Liver (tissue), 9 donors: ENCODE data around the gene PTPRN2. TPM values are rescaled to one million over a fixed set of nuclear protein-coding genes. Genes with fewer than 3 reads are reported as not detected.

ENCODE experiments used
- DNase-seq: peaks from one replicate; pipeline ENCODE4 v3.0.0-alpha.2; 2017; ENCODE audit warnings: low spot score
- H3K27ac ChIP-seq, 2 donors: one replicate each; pipeline ENCODE4 v1.7.0; 2013; ENCODE audit warnings: inconsistent platforms in 2 of 2, low read length in 2 of 2, control low read depth in 1 of 2, low read depth in 1 of 2, mild to moderate bottlenecking in 1 of 2
- H3K27me3 ChIP-seq, 4 donors: one replicate each; pipeline versions ENCODE4 v1.6.1 to v1.7.0; 2013; ENCODE audit warnings: low read length in 3 of 4, inconsistent platforms in 1 of 4, mild to moderate bottlenecking in 1 of 4, moderate library complexity in 1 of 4; ENCODE audit not compliant: control insufficient read depth in 4 of 4, insufficient read depth in 4 of 4
- H3K36me3 ChIP-seq, 4 donors: one replicate each; pipeline versions ENCODE4 v1.6.1 to v1.7.0; 2013; ENCODE audit warnings: low read length in 3 of 4, mild to moderate bottlenecking in 3 of 4, low read depth in 1 of 4, moderate library complexity in 1 of 4; ENCODE audit not compliant: control insufficient read depth in 4 of 4, insufficient read depth in 3 of 4
- H3K4me1 ChIP-seq, 4 donors: one replicate each; pipeline versions ENCODE4 v1.6.1 to v1.7.0; 2013; ENCODE audit warnings: low read length in 3 of 4, mild to moderate bottlenecking in 3 of 4, moderate library complexity in 1 of 4; ENCODE audit not compliant: control insufficient read depth in 4 of 4, insufficient read depth in 4 of 4
- H3K4me3 ChIP-seq, 3 donors: one replicate each; pipeline versions ENCODE4 v1.6.1 to v1.7.0; 2013; ENCODE audit warnings: low read length in 3 of 3, control low read depth in 1 of 3, low read depth in 1 of 3, mild to moderate bottlenecking in 1 of 3
- H3K9ac ChIP-seq, 2 donors: one replicate each; pipeline ENCODE4 v1.7.0; 2013; ENCODE audit warnings: low read length in 2 of 2, mild to moderate bottlenecking in 2 of 2, moderate library complexity in 2 of 2, control low read depth in 1 of 2, low read depth in 1 of 2
- H3K9me3 ChIP-seq, 4 donors: one replicate each; pipeline versions ENCODE4 v1.6.1 to v1.7.0; 2013; ENCODE audit warnings: low read length in 3 of 4; ENCODE audit not compliant: control insufficient read depth in 4 of 4
- ATF3 ChIP-seq: IDR thresholded peaks from 2 replicates; pipeline ENCODE4 v1.6.1; 2016; ENCODE audit warnings: antibody characterized with exemption
- CTCF ChIP-seq: fragments of 150-350 bp; IDR thresholded peaks from 2 replicates; pipeline ENCODE4 v1.5.1; 2017; ENCODE audit warnings: improper control_type of control experiment, low read depth, low read length; ENCODE audit not compliant: missing input control
- EGR1 ChIP-seq, 2 donors: IDR thresholded peaks; 2 replicates each; pipeline ENCODE4 v1.6.1; 2016 to 2018; ENCODE audit warnings: antibody characterized with exemption in 2 of 2, low read depth in 2 of 2
- FOXA1 ChIP-seq: IDR thresholded peaks from 2 replicates; pipeline ENCODE4 v1.6.1; 2016; ENCODE audit warnings: antibody characterized with exemption
- FOXA2 ChIP-seq: IDR thresholded peaks from 2 replicates; pipeline ENCODE4 v1.6.1; 2016; ENCODE audit warnings: antibody characterized with exemption
- GABPA ChIP-seq, 2 donors: IDR thresholded peaks in 1 of 2; conservative IDR thresholded peaks in 1 of 2; 2 replicates each; pipeline ENCODE4 v1.6.1; 2016; ENCODE audit warnings: antibody characterized with exemption in 2 of 2, mild to moderate bottlenecking in 1 of 2, moderate library complexity in 1 of 2
- HNF4G ChIP-seq: IDR thresholded peaks from 2 replicates; pipeline ENCODE4 v1.6.1; 2016; ENCODE audit warnings: antibody characterized with exemption
- JUND ChIP-seq, 2 donors: IDR thresholded peaks; 2 replicates each; pipeline ENCODE4 v1.6.1; 2016; ENCODE audit warnings: antibody characterized with exemption in 2 of 2
- NR2F2 ChIP-seq: IDR thresholded peaks from 2 replicates; pipeline ENCODE4 v1.6.1; 2016; ENCODE audit warnings: antibody characterized with exemption
- RAD21 ChIP-seq, 2 donors: IDR thresholded peaks; 2 replicates each; pipeline ENCODE4 v1.6.1; 2016; ENCODE audit warnings: antibody characterized with exemption in 2 of 2, mild to moderate bottlenecking in 2 of 2
- RXRA ChIP-seq, 2 donors: IDR thresholded peaks; 2 replicates each; pipeline ENCODE4 v1.6.1; 2017 to 2018; ENCODE audit warnings: antibody characterized with exemption in 2 of 2, mild to moderate bottlenecking in 1 of 2
- SP1 ChIP-seq: IDR thresholded peaks from 2 replicates; pipeline ENCODE4 v1.6.1; 2018; ENCODE audit warnings: antibody characterized with exemption, mild to moderate bottlenecking
- TAF1 ChIP-seq: conservative IDR thresholded peaks from 2 replicates; pipeline ENCODE4 v1.6.1; 2016; ENCODE audit warnings: antibody characterized with exemption, mild to moderate bottlenecking
- YY1 ChIP-seq: IDR thresholded peaks from 2 replicates; pipeline ENCODE4 v1.6.1; 2016; ENCODE audit warnings: antibody characterized with exemption, mild to moderate bottlenecking
- ZBTB33 ChIP-seq: IDR thresholded peaks from 2 replicates; pipeline ENCODE4 v1.6.1; 2016; ENCODE audit warnings: antibody characterized with exemption
- WGBS: extraction: QIAGEN DNeasy Blood & Tissue Kit; methylation state at CpG from one replicate; pipeline ENCODE4 v1.1.7; 2013; 5-methylcytosine and 5-hydroxymethylcytosine counted together
- polyA plus RNA-seq, 2 donors: library from polyadenylated mRNA; stranded (reverse) in 1 of 2; unstranded in 1 of 2; fragments of 200-250 nt in 1 of 2; fragments of >200 nt in 1 of 2; fragmentation: Nextera tagmentation in 1 of 2; extraction: Ambion mirVana in 1 of 2; gene quantifications; one replicate each; pipeline versions ENCODE4 v1.2.1 to v1.2.3, GENCODE V29; 2013 to 2015
- total RNA-seq, 2 donors: library from RNA; depleted of rRNA; stranded (reverse); fragments of >200 nt; gene quantifications; one replicate each; pipeline ENCODE4 v1.2.3, GENCODE V29; 2014
- TF ChIP-seq, protein P1 (sequence below): IDR thresholded peaks from 2 replicates; pipeline ENCODE4 v1.6.1; 2016; ENCODE audit warnings: antibody characterized with exemption
- TF ChIP-seq, protein P2 (sequence below): IDR thresholded peaks from 2 replicates; pipeline ENCODE4 v1.6.1; 2016; ENCODE audit warnings: antibody characterized with exemption, mild to moderate bottlenecking
- donor health status: healthy.
- donor health status: healthy.
- donor health status: healthy.
- donor health status: healthy.
- donor health status: healthy.

The PTPRN2 gene
- total and polyA plus RNA-seq, 4 donors = 0.75 to 1.9 (median 1.1) TPM

DNA sequence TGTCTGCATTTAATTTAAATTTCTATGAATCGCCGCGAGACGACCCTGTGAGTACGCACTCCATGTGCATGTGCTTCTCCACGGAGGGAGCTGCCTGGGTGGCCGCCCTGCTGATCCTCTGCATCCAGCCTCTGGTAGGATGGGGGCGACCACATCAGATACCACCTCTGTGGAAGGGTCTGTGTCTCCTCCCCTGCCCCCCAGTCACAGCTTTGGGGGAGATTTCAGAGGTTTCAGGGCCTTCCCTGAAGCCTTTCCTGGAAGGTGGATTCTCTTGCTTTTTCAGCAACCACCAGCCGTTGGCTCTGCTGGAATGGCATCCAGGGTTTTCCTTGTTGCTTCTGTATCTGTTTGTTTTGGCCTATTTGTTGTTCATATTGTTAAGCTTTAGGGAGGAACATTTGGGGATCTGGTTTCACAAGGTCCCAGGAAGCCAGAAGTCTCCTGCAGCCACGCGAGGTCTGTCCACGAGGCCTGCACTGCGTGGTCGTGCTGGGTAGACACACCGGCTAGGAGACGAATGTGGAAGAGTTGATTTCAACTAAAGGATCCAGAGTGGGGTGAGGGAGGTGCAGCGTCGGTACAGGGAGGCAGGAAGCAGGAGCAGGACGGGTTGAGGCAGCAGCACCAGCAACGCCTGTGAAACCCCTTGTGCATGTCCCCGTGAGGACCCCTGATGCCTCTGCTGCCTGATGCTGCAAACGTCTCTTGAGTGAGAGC lies 329.1 kb downstream of the PTPRN2 start:
- no peak for TF ChIP-seq JUND (IDR thresholded peaks at IDR 0.05)
- TF ChIP-seq EGR1 (IDR thresholded peaks at IDR 0.05; ENCODE audit: low read depth in 2 of 2) = no peak
- no peak for TF ChIP-seq NR2F2
- TF ChIP-seq, protein P1, sequence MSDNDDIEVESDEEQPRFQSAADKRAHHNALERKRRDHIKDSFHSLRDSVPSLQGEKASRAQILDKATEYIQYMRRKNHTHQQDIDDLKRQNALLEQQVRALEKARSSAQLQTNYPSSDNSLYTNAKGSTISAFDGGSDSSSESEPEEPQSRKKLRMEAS = no peak
- no peak for TF ChIP-seq GABPA (IDR thresholded peaks at IDR 0.05 in 1 of 2, conservative IDR thresholded peaks at IDR 0.05 in 1 of 2)
- H3K36me3 ChIP-seq = no peaks in the 10 kb centered on the region
- WGBS = 94% methylated on average over 22 of the region's 22 CpGs
- no peaks in the 10 kb centered on the region for H3K9me3 ChIP-seq
- no peak overlapping the region for H3K4me3 ChIP-seq
- H3K4me1 ChIP-seq = peaks cover 2 to 7% (median 6%) of the 10 kb centered on the region in 4 donors
- no peak overlapping the region for H3K9ac ChIP-seq
- H3K27me3 ChIP-seq = no peaks in the 10 kb centered on the region
- no peak overlapping the region for H3K27ac ChIP-seq
- DNase-seq = no peak

GRCh38 chr7:158257516-158258410 lies 329.9 kb downstream of the PTPRN2 start:
- no peak overlapping the region for H3K9ac ChIP-seq
- no peaks in the 10 kb centered on the region for H3K36me3 ChIP-seq
- WGBS = 95% methylated on average over 33 of the region's 33 CpGs
- no peaks in the 10 kb centered on the region for H3K9me3 ChIP-seq
- H3K27me3 ChIP-seq = no peaks in the 10 kb centered on the region
- H3K27ac ChIP-seq = no peak overlapping the region
- no peak for TF ChIP-seq EGR1 (IDR thresholded peaks at IDR 0.05; ENCODE audit: low read depth in 2 of 2)
- TF ChIP-seq GABPA (IDR thresholded peaks at IDR 0.05 in 1 of 2, conservative IDR thresholded peaks at IDR 0.05 in 1 of 2) = no peak
- no peak for TF ChIP-seq RAD21 (IDR thresholded peaks at IDR 0.05)
- TF ChIP-seq ATF3 = no peak
- no peak for TF ChIP-seq ZBTB33
- TF ChIP-seq CTCF = no peak
- no peak for TF ChIP-seq FOXA2
- TF ChIP-seq, protein P2, sequence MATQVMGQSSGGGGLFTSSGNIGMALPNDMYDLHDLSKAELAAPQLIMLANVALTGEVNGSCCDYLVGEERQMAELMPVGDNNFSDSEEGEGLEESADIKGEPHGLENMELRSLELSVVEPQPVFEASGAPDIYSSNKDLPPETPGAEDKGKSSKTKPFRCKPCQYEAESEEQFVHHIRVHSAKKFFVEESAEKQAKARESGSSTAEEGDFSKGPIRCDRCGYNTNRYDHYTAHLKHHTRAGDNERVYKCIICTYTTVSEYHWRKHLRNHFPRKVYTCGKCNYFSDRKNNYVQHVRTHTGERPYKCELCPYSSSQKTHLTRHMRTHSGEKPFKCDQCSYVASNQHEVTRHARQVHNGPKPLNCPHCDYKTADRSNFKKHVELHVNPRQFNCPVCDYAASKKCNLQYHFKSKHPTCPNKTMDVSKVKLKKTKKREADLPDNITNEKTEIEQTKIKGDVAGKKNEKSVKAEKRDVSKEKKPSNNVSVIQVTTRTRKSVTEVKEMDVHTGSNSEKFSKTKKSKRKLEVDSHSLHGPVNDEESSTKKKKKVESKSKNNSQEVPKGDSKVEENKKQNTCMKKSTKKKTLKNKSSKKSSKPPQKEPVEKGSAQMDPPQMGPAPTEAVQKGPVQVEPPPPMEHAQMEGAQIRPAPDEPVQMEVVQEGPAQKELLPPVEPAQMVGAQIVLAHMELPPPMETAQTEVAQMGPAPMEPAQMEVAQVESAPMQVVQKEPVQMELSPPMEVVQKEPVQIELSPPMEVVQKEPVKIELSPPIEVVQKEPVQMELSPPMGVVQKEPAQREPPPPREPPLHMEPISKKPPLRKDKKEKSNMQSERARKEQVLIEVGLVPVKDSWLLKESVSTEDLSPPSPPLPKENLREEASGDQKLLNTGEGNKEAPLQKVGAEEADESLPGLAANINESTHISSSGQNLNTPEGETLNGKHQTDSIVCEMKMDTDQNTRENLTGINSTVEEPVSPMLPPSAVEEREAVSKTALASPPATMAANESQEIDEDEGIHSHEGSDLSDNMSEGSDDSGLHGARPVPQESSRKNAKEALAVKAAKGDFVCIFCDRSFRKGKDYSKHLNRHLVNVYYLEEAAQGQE = no peak
- no peak for TF ChIP-seq JUND (IDR thresholded peaks at IDR 0.05)
- no peak for TF ChIP-seq NR2F2
- no peak for TF ChIP-seq RXRA (IDR thresholded peaks at IDR 0.05)
- no peak for TF ChIP-seq FOXA1
- no peak for TF ChIP-seq HNF4G
- no peak for TF ChIP-seq YY1
- no peak for TF ChIP-seq TAF1
- TF ChIP-seq SP1 = no peak
- no peaks in the 10 kb centered on the region for H3K4me1 ChIP-seq
- no peak overlapping the region for H3K4me3 ChIP-seq
- DNase-seq = no peak
